ENCODE results near the gene TSPAN5.

Gene TSPAN5

DNA sequence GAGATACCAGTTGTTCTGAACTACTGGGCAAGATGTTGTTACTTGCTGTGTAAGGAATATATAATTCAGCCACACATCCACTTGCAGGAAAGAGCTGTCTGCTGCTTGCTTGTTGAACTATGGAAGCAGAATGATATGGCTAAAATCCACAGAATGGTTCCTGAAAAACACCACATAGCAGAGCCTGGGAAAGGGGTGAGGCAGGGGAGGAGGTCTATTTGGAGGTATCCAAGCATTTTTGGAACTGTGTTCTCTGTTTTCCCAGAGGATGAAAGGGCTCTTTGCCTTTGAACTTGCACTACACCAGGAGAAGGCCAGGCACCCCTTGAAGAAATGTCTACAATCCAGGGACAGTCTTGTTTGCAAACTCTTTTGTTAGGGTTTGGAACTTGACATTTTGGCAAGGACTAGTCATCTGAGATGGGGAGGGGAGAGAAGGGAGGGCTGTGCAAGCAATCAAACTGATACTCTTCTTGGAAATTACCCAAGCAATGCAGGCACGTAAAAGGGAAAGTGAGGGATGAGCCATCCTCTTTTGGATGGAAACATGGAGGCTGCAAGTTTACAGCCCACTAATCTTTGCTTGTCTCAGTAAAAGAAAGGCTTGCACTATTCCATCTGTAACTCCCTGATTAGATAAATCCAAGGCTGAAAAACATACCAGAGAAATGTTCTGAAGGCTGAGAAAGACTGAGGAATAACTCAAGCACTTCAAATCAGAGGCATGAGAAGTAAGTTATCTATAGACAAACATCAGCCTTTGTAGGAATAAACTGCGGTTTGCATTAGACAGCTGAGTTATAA is 141.0 kb downstream of the TSPAN5 start:
- DNase-seq (ENCODE audit: low spot score), result no peak

DNA sequence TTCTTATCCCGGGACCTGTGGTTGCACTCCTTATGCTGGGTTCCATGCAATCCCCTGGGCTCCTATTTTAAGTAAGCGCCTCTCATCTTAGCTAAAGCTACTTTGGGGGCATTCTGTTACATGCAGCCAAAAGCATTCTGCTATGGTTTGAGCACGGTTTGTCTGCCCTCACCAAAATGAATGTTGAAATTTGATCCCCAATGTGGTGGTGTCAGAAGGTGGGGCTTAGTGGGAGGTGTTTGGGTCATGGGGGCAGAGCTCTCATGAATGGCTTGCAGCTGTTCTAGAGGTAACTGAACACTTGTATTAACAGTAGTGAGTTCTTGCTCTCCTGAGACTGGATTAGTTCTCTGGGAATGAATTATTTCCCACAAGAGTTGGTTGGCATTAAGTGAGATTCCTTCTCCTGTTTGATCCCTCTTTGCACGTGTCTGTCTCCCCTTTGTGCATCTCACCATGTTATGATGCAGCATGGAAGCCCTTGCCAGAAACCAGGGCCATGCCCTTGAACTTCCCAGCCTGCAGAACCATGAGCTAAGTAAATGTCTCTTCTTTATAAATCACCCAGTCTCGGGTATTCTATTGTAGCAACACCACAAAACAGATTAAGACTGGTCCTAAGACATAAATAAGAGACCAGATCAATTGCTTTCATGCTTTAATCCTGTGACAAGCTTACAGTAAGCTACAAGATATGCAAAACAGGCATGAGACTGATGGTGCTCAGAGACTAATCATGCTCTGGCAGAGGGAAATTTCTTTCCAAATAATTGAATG is 141.8 kb downstream of the TSPAN5 start:
- DNase-seq (ENCODE audit: low spot score), result no peak

DNA sequence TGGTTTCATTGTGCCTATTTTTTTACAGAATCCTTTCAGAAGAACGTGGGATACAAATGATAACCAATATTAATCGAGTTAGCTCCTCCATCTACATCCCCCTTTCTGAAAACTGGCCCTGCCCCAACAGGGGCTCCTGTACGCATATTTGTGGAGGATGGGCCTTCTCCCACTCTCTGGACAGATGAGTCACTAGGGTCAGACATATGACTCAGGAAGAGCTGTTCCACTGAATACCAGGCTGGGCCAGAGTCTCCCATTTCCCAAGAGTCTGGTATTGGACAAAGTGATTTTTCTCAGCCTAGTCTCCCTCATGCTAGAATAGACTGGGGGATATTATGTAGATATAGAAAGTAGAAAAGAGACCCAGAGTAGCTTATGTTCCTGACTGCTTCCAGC is 142.4 kb downstream of the TSPAN5 start:
- DNase-seq (ENCODE audit: low spot score), result no peak

DNA sequence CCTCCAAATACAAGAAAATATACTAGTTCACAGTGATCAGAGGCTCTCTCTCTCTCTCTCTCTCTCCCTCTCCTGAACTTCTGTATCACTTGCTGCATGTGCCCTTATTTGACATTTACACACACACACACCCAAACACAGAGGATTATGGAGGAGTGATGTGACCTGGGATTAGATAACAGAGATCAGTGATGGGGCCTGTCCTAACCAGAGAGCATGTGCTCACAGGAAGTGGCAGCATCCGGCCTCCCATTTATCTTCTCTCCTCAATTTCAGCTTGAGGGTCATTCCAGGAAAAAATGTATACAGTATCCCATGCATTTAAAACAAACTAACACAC is 143.0 kb downstream of the TSPAN5 start:
- no peak for DNase-seq (ENCODE audit: low spot score)

DNA sequence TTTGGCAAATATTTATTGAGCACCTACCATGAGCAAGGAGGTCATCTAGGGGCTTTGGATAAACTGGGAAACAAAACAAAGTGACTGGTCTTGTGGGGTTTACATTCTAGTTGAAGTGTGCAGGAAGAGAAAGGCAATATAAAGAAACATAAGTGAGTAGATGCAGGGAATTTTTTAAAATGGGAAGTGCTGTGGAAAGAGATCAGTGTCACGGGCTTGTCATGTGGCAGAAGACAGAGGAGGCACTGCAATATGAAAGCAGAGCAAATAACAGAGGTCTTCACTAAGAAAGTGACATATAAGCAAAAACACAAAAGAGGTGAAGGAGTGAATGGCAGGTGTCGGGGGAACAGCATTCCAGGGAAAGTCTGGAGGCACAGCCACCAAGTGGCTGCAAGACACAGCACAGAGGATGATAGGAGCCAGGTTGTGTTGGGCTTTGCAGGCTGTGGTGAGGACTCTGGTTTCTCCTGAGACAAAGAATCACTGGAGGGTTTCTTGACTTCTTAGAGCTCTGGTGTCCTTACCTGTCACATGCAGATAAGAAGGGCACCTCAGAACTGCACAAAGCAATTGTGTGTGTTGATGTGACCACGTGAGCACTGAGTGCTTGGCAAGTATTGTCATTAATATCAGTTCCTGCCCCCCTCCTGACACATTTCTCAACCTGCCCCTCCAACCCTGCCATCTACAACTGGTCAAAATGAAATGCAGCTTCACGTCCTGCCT is 143.5 kb downstream of the TSPAN5 start:
- no peak for DNase-seq (ENCODE audit: low spot score)

DNA sequence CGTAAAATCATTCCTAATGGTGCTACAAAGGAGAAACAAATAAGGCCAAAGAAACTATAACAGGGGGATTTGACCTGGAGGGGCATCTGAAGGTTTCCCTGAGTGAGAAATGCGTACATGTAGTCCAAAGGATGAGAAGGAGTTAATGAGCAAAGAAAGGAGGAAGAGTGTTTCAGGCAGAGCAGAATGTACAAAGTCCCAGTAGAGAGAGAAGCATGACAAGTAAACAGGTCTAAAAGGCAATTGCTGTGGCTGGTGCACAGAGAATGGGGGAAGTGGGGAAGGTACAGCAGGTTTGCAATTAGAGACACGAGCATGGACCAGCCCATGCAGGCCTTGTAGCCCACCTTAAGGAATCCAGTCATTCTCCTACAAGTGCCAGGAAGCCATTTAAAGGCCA is 145.5 kb downstream of the TSPAN5 start:
- no peak for DNase-seq (ENCODE audit: low spot score)

DNA sequence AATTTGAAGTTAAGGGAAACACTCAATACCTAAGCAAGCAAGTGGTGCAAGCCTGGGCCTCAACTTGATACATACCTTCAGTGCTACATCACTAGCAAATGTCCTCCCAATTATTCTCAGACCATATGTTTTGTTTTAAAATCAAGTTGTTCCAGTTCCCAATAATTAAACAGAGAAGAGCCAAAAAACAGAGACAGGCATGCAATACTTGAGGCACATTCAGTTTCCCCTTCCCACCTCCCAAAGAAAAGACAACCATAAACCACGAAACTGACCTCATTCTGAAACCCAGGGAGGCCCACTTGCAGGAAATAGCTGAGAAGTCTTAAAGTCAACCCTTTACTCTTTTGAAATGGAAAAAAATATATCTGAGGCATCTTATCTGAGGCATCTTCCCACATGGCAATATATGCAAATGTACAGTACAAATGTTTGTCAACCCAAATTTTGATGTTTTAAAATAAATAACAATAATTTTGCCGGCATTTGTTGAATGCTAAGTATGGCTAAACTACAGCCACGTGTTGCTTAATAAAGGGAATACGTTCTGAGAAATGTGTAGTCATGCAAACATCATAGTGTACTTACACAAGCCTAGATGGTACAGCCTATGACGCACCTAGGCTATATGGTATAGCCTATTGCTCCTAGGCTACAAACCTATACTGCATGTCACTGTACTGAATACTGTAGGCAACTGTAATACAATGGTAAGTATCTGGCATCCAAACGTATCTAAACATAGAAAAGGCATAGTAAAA is 147.5 kb downstream of the TSPAN5 start:
- DNase-seq (ENCODE audit: low spot score), result no peak

DNA sequence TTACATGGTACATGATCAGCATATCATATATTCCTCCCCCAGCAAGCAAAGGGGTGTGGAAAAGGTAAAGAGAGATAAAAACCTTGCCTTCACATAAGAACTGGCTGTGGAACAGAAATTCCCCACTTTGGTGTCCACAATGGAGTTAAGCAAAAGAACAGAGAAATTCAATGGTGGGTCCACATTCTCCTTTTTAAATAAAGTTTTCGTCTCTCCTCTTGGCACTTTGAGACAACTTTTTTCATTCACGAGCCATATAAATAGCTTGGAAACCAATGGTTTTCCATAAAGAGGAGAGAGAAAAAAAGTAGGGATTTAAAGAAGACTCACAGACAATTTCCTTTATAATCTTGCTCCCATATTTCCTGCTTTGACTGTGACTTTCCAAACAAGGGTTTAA is 148.1 kb downstream of the TSPAN5 start:
- no peak for DNase-seq (ENCODE audit: low spot score)

DNA sequence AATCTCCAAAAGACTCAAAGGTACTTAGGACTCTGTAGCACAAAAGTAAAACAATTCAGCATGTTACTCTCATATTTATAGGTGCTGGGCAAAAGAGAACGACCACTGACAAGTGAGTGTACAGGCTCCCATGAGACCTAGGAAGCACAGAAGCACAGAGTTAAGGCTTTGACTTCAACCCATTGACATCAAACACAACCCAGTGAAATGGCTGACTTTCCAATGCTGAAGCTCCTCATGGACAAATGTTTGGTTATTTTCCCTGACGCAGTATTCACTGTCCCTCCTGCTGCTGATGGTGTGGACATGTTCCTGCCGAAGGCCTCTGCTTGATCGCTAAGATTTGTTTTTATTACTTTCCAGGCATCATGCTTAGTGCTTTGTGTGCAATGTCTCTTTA is 148.7 kb downstream of the TSPAN5 start:
- no peak for DNase-seq (ENCODE audit: low spot score)

DNA sequence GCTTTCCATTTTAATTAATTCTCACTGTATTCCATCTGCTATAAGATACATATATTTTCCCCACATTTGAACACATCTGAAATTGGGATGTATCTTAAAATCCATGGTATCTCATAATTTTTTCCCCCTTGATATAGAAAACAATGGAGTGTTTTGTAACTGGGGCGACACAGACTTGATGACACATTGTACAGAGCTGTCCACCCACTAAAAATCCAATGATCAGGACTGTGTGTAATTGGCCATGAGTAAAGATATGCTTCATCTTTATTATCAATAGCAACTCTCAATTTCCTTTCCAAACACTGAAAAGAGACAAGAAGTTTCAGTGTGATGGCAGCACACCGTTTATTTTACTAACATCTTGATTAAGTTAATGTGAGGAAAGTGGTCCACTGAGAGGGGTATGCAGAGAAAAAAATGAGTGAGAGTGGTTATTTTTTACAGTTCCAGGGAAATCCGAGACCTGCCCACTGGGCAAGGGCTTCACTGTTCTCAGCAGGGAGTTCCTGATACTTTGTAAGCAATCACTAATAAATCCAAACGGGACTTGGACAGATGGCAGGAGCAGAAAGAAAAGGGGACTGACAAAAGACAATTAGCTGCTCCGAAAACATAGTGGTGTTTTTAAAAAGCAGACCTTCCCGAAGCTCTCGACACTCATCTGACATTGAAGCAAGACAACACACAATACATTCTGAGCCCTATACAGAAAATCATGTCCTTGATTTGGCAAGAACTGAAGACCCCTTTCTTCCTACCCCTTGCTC is 149.4 kb downstream of the TSPAN5 start:
- DNase-seq (ENCODE audit: low spot score), result no peak

DNA sequence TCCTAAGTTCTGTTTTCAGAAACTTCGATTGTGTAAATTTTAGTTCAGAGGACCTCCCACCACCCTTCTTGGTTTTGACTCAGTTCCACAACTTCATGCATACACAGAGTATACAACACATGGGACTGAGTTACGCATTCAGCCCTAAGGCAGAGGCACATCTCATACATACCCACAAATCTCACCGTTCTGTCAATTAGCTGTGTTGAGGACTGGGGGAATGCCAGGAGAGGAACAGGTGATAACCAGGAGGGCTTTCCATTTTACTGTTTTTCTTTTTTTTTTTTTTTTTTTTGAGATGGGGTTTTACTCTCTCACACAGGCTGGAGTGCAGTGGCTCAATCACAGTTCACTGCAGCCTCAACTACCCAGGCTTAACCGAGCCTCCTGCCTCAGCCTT is 150.2 kb downstream of the TSPAN5 start:
- no peak for DNase-seq (ENCODE audit: low spot score)

DNA sequence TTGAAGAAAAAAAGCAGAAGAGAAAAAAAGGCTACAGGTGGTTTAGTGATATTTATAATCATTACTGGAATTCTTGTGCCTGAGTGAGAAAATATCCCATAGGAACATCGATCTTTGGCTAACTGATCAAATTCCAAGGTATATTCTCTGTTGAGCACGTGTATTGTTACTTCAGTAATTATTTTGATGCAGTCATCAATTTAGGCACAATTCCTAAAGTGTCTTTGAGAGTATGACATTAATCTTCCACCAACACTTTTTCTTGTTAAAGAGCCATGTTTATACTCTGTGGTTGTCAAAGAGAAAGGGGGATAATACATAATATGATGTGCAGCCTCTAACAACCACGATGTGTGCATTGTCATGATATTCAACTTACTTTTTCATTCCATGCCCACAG is 151.1 kb downstream of the TSPAN5 start:
- DNase-seq (ENCODE audit: low spot score), result no peak

DNA sequence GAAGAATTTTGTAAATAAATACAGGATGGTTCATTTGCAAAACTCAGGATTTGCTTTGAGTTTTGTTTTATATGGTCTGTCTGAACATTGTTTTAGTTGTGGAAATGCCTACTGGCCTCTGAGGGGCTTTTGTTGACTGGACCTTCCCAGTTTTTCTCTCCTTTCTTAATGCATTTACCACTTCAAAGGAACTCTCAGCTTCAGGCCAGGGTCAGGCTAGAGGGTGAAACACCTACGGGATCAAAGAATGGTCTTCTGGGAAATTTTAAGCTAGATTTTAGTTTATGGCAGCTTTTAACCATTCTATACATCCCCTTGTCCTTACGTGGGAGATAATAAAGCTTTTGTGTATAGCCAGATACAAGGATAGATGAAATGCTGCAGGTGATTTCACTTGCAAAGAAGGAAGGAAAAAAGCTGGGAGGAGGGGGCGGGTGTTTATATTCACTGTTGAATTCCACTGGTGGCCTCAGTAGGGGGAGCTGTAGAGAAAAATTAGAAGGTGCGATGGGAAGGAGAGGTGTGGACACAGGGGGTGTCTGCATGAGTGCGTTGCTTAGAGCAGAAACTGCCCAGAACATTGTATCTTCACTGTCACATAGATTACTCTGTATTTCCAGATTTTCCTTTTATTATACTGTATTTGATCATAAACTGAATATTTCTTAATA is 151.8 kb downstream of the TSPAN5 start:
- DNase-seq (ENCODE audit: low spot score), result no peak

DNA sequence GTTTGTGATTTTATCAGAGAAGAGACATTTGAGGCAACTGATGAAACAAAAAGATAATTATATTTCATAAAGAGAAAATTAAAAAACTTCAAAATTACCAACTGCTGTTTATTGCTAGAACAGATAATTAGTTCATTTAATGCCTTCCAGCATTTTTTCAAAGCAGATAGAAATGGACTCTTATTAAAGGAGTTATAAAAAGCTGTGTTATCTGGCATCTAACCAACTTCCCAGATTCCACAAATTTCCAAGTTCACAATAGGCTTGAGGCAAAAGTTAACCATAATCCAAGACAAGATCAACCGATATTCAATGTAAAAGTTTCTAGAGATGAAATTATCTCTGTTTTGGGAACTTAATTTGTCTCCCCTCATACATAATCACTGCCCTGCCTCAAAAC is 152.4 kb downstream of the TSPAN5 start:
- no peak for DNase-seq (ENCODE audit: low spot score)

DNA sequence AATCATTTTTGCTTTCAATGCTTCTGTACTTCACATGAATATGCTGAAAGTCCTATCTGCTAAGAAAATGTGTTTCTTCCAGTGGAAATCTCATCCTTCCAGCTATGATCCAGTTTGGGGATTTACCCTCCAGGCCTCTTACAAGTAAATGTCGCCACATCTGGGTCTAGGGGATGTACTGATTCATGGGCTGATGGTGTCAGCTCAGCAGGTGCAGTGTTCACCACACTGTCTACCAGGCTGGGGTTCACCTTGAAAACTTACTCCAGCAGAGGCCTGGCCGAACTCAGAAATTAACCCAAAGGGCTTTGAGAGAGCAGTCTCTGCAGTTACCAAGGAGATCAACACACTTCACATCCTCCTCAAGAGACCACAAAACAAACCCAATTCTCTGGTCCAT is 154.3 kb downstream of the TSPAN5 start:
- DNase-seq (ENCODE audit: low spot score), result no peak

DNA sequence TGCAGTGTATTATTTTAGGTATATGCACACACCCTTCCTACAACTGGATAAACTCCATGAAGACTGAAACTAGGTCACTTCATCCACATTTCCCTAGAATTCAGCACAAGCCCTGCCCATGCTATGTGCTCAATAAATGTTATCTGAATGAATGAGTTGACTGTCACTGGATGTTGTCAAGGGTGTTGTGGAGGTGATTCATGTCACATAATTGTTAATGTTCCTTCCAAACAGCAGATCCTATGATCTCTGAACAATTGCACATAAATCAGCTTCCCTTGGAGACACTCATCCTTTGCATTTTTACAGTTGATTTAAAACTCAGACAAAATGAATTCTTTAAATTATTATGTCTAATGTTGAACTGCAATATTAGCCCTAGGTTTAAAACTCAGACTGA is 154.7 kb downstream of the TSPAN5 start:
- DNase-seq (ENCODE audit: low spot score), result no peak

DNA sequence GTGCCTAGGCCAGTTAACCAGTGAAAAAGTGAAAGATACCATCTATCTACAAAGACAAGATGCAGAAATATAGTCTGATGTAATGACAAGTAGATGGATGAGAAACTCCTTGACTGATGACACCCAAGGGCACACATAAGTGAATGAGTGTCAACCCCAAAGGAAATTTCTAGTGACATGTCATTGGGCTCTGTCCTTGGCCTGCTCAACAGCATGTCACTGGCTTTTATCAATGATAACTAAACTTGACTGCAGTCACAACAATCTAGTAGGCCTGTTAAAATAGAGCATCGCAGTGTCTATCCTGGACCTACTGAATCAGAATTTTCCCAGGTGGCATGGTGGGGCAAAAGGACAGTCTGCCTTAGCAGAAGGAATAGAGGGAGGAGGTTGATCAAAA is 155.8 kb downstream of the TSPAN5 start:
- DNase-seq (ENCODE audit: low spot score), result no peak

DNA sequence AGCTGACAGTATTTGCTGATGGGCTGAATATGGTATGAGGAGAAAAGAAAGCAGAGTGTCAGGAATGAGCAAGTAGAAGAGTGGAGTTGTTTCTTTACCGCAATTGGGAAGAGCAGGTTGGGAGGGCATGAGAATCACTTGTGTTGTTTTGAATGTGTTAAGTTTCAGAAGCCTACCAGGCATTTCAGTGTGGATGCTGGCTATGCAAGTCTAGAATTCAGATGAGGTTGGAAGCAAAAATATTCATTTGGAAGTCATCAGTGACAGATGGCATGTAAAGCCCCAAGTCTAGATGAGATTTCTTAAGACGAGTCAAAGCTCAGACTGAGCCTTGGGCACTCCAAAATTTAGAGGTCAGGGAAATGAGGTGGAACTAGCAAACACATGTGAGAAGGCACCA is 156.4 kb downstream of the TSPAN5 start:
- no peak for DNase-seq (ENCODE audit: low spot score)

DNA sequence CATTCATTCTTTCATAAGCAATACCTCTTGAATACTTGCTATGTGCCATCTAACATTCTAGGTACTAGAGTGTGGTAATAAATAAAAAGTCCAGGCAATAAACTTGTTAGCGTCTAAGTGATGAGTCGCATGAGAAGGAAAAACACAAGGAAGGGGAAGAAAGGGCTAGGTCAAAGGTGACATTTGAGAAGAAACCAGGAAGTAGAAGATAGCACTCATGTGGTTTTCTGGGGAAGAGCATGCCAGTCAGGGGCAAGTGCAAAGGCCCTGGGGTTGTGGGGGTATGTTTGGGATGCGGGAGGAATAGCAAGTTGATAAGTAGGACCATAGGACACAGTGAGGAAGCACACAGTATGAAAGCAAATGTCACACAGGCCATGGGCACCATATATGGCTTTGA is 157.0 kb downstream of the TSPAN5 start:
- DNase-seq (ENCODE audit: low spot score), result no peak

DNA sequence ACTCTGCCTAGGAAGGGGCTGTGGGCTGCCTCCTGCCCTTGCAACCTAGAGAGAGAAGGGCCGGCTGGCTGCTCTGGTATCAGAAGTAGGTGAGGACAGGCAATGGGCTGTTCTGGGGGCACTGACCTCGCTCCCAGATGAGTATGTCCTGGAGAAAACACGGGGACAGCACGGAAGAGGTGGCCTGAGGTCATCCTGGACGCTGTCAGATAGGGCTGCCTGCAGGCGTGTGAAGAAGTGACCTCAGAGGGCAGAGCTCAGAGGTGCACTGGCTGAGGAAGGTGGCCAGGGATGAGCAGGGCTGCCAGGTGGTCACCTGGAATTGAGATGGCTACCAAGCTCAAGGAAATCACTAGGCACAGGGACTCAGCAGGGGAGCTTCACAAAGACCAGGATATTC is 159.6 kb downstream of the TSPAN5 start:
- no peak for DNase-seq (ENCODE audit: low spot score)

Data from CD4-positive, alpha-beta T cell treated with Interleukin-6 at 100 ng/mL for 8 hours (primary cell).